Adrenal gland (tissue), 5 donors: ENCODE measurements around the gene CDK10.

Source experiments
- POLR2A ChIP-seq, 2 donors: fragments of 450-650 bp; IDR thresholded peaks; one replicate each; pipeline ENCODE4 v1.6.1; 2017; ENCODE audit warnings: antibody characterized with exemption in 2 of 2, mild to moderate bottlenecking in 2 of 2, moderate library complexity in 1 of 2
- TF ChIP-seq, protein P1 (sequence below), 6 experiments: fragments of 450-650 bp in 4 of 6; fragments of 200-600 bp in 2 of 6; sonication (generic) in 1 of 6; IDR thresholded peaks; 1 replicate in 5 of 6; 2 replicates in 1 of 6; pipeline versions ENCODE4 v1.5.1 to v1.8.0; 2016 to 2021; ENCODE audit warnings: antibody characterized with exemption in 6 of 6, mild to moderate bottlenecking in 2 of 6, moderate library complexity in 1 of 6
- donor health status: DM: no; HTN: no; CAD: no.

- TF ChIP-seq, protein P1, sequence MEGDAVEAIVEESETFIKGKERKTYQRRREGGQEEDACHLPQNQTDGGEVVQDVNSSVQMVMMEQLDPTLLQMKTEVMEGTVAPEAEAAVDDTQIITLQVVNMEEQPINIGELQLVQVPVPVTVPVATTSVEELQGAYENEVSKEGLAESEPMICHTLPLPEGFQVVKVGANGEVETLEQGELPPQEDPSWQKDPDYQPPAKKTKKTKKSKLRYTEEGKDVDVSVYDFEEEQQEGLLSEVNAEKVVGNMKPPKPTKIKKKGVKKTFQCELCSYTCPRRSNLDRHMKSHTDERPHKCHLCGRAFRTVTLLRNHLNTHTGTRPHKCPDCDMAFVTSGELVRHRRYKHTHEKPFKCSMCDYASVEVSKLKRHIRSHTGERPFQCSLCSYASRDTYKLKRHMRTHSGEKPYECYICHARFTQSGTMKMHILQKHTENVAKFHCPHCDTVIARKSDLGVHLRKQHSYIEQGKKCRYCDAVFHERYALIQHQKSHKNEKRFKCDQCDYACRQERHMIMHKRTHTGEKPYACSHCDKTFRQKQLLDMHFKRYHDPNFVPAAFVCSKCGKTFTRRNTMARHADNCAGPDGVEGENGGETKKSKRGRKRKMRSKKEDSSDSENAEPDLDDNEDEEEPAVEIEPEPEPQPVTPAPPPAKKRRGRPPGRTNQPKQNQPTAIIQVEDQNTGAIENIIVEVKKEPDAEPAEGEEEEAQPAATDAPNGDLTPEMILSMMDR (IDR thresholded peaks at IDR 0.05) = no peak
- TF ChIP-seq POLR2A (IDR thresholded peaks at IDR 0.05) = no peak
Measured at GRCh38 chr16:89732918-89733242, 46.4 kb downstream of the CDK10 start.
